Thyroid gland (tissue), 4 donors: ENCODE results near the gene ZNF8. TPM values are rescaled to one million over a fixed set of nuclear protein-coding genes. Genes with fewer than 3 reads are reported as not detected.
"Not testable (repeated sequence)": the region's sequence is repeated elsewhere in the genome, so short reads cannot be mapped to it uniquely, and the experiment has no call there.

Experiments
- DNase-seq, 2 donors: peaks; one replicate each; pipeline ENCODE4 v3.0.0-alpha.2; 2019
- H3K27ac ChIP-seq, 3 donors: fragments of 200-600 bp; sonication (generic); 1 replicate in 2 of 3; 2 replicates in 1 of 3; pipeline ENCODE4 v1.5.1; 2016 to 2019; ENCODE audit warnings: mild to moderate bottlenecking in 1 of 3, moderate library complexity in 1 of 3
- H3K27me3 ChIP-seq: fragments of 200-600 bp; sonication (generic); one replicate; pipeline ENCODE4 v1.5.1; 2019
- H3K36me3 ChIP-seq, 2 donors: fragments of 200-600 bp; sonication (generic); one replicate each; pipeline ENCODE4 v1.5.1; 2016 to 2019
- H3K4me1 ChIP-seq, 2 donors: fragments of 200-600 bp; sonication (generic); one replicate each; pipeline ENCODE4 v1.5.1; 2017 to 2019
- H3K4me3 ChIP-seq, 3 donors: fragments of 200-600 bp; sonication (generic); replicated peaks in 1 of 3; 1 replicate in 2 of 3; 2 replicates in 1 of 3; pipeline ENCODE4 v1.5.1; 2016; ENCODE audit warnings: mild to moderate bottlenecking in 1 of 3
- H3K9me3 ChIP-seq: fragments of 200-600 bp; sonication (generic); one replicate; pipeline ENCODE4 v1.5.1; 2017
- CTCF ChIP-seq, 6 experiments: fragments of 200-600 bp in 3 of 6; fragments of 450-650 bp in 3 of 6; sonication (generic) in 3 of 6; IDR thresholded peaks; one replicate each; pipeline ENCODE4 v1.5.1; 2016 to 2019; ENCODE audit warnings: antibody characterized with exemption in 6 of 6, mild to moderate bottlenecking in 2 of 6, inconsistent platforms in 1 of 6, moderate library complexity in 1 of 6
- POLR2A ChIP-seq, 2 donors: fragments of 450-650 bp; IDR thresholded peaks; one replicate each; pipeline ENCODE4 v1.6.1; 2017; ENCODE audit warnings: antibody characterized with exemption in 2 of 2, mild to moderate bottlenecking in 2 of 2, moderate library complexity in 1 of 2
- WGBS, 2 donors: methylation state at CpG; one replicate each; pipeline ENCODE4 v1.1.5; 2017; 5-methylcytosine and 5-hydroxymethylcytosine counted together
- intact Hi-C: fragments of 100-400 bp; cut with DNase I; formaldehyde crosslinking; loops from one replicate; pipeline ENCODE4 v1.15.1; 2023
- total RNA-seq, 4 donors: library from RNA; depleted of rRNA; stranded (reverse); fragments of >200 nt; gene quantifications; one replicate each; pipeline ENCODE4 v1.2.3, GENCODE V29; 2016

The ZNF8 gene
- total RNA-seq, 4 donors from 2014 or later: 9.7 to 14.7 (median 10.3) TPM

DNA sequence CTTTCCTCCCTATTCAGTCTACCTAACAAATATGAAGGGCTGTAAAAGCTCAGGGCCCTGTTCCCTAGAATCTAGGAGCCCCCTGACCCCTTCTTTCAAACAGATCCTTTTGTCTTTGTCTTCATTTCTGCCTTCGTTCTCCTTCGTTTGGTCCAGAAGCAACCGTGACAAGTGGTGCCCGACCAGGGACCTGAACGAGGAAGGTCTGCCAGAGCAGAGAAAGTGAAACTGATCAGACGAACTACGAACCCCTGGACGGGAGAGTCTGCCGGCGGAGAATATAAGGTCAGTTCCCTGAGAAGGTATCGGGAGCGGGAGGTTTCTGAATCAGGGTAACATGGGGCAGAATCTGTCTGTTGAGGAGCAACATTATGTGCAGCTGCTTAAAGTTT, 27.2 kb downstream of the ZNF8 start:
- H3K9me3 ChIP-seq: no peaks in the 10 kb centered on the region
- WGBS, 2 donors: 30 to 31% methylated on average over 12 of the region's 12 CpGs
- H3K4me1 ChIP-seq: peaks cover 5 to 13% of the 10 kb centered on the region in 2 donors
- intact Hi-C loops: loop anchor here (10.0 kb wide), 1 partner anchor 81 kb away; the partner anchor contains the start of gene ZNF544
- peak overlapping the region in 2 of 3 donors; percentile 72 to 76 for H3K27ac ChIP-seq
- peaks cover 5 to 10% of the 10 kb centered on the region in 2 donors for H3K36me3 ChIP-seq
- peak; percentile 21 to 34 for DNase-seq
- no peak for TF ChIP-seq CTCF (IDR thresholded peaks at IDR 0.05)
- no peaks in the 10 kb centered on the region for H3K27me3 ChIP-seq
- H3K4me3 ChIP-seq: peak overlapping the region; percentile 44 to 88 (median 46)

DNA sequence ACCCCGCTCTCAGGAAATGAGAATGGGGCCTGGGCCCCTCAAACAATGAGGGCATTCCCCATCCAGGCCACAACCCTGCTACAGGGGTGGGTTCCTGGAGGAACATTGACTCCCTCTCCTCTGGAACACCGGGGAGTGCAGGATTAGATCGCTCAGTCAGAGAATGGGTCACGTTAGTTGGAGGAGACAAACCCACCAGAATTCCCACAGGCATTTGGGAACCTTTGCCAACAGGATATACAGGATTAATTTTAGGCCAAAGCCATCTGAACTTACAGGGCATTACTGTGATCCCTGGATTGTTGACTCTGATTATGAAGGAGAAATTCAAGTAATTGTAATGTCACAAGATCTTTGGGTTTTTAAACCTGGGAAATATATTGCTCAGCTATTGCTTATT, 29.0 kb downstream of the ZNF8 start:
- no peaks in the 10 kb centered on the region for H3K27me3 ChIP-seq
- no peak for DNase-seq
- TF ChIP-seq POLR2A (IDR thresholded peaks at IDR 0.05) (no peak), CTCF (IDR thresholded peaks at IDR 0.05) (no peak)
- H3K4me1 ChIP-seq: peaks cover 5 to 13% of the 10 kb centered on the region in 2 donors
- H3K27ac ChIP-seq: no peak overlapping the region
- WGBS, 2 donors: 86 to 89% methylated on average over 4 of the region's 4 CpGs
- no peaks in the 10 kb centered on the region for H3K9me3 ChIP-seq
- no peak overlapping the region for H3K4me3 ChIP-seq
- H3K36me3 ChIP-seq: peaks cover 19 to 21% of the 10 kb centered on the region in 2 donors
- intact Hi-C loops: loop anchor here (10.0 kb wide), 1 partner anchor 83 kb away; the partner anchor contains the start of gene ZNF544

- H3K9me3 ChIP-seq, intact Hi-C loops, H3K27ac ChIP-seq, H3K4me3 ChIP-seq, H3K27me3 ChIP-seq: not testable (repeated sequence)
- H3K36me3 ChIP-seq: peaks cover 31 to 39% of the 10 kb centered on the region in 2 donors
- peak in 5 of 6 experiments; percentile 27 to 68 (median 62) for TF ChIP-seq CTCF (IDR thresholded peaks at IDR 0.05)
- DNase-seq: peak; percentile 61
- peaks cover 5 to 13% of the 10 kb centered on the region in 2 donors for H3K4me1 ChIP-seq
- 37 to 43% methylated on average over 13 of the region's 13 CpGs for WGBS, 2 donors
These were observed 31.9 kb downstream of the ZNF8 start for GRCh38 chr19:58310685-58311084.

GRCh38 chr19:58311345-58311865, 32.6 kb downstream of the ZNF8 start:
- DNase-seq: no peak
- intact Hi-C loops: no loop called here
- WGBS, 2 donors: 91 to 94% methylated on average over 7 of the region's 7 CpGs
- Histone ChIP-seq H3K27me3 (no peaks in the 10 kb centered on the region), H3K9me3 (no peaks in the 10 kb centered on the region), H3K27ac (no peak overlapping the region), H3K36me3 (peaks cover 31 to 39% of the 10 kb centered on the region in 2 donors), H3K4me3 (no peak overlapping the region), H3K4me1 (peaks cover 0 to 7% of the 10 kb centered on the region in 2 donors)
- TF ChIP-seq CTCF (IDR thresholded peaks at IDR 0.05): no peak
- no peak for TF ChIP-seq POLR2A (IDR thresholded peaks at IDR 0.05)

DNA sequence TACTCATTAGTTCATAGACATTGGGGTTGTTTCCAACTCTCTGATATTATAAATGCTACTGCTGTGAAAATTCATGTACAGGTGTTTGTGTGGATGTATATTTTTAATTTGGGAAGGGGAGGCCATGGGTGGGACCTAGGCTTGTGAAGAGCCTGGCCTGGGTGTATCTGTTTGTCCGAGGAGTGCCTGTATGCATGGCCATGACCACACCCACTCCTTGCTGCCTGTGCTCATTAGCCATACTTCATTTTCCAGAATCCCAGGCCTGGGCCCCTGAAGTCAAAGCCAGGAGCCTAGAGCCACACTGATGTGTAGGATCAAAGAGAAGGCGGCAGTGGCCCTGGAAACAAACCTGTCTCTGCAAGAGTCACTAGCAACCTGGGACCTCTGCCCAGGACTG, 36.8 kb downstream of the ZNF8 start:
- no peak for TF ChIP-seq CTCF (IDR thresholded peaks at IDR 0.05)
- no peak for TF ChIP-seq POLR2A (IDR thresholded peaks at IDR 0.05)
- Histone ChIP-seq H3K4me3 (no peak overlapping the region), H3K27ac (no peak overlapping the region), H3K36me3 (peaks cover 26 to 29% of the 10 kb centered on the region in 2 donors), H3K9me3 (no peaks in the 10 kb centered on the region), H3K4me1 (no peaks in the 10 kb centered on the region), H3K27me3 (no peaks in the 10 kb centered on the region)
- no peak for DNase-seq
- WGBS, 2 donors: 95 to 100% methylated on average over 2 of the region's 2 CpGs
- intact Hi-C loops: no loop called here
